ENCODE measurements around the gene CNGA3.

Gene CNGA3

GRCh38 chr2:98403878-98404277 lies 57.6 kb downstream of the CNGA3 start:
- TF ChIP-seq CTCF (conservative IDR thresholded peaks at IDR 0.05; ENCODE audit: low read depth, low read length), result no peak
- H3K79me2 ChIP-seq (ENCODE audit: insufficient read depth, low read depth), result no peaks in the 10 kb centered on the region
- H3K9ac ChIP-seq, result no peak overlapping the region
- no peaks in the 10 kb centered on the region for H4K20me1 ChIP-seq (ENCODE audit: insufficient read depth)
- H3K36me3 ChIP-seq (ENCODE audit: insufficient read depth), result no peaks in the 10 kb centered on the region
- no peaks in the 10 kb centered on the region for H3K4me1 ChIP-seq (ENCODE audit: low read depth, poor library complexity, severe bottlenecking)
- H2AFZ ChIP-seq (ENCODE audit: low read depth), result no peak overlapping the region
- no peaks in the 10 kb centered on the region for H3K27me3 ChIP-seq (ENCODE audit: insufficient read depth, low read depth)
- H3K4me3 ChIP-seq (IDR thresholded peaks at IDR 0.05; ENCODE audit: insufficient read depth, low read depth, low read length), result no peak overlapping the region
- H3K4me2 ChIP-seq, result no peak overlapping the region
- H3K27ac ChIP-seq, result no peak overlapping the region

GRCh38 chr2:98404556-98405250 lies 58.4 kb downstream of the CNGA3 start:
- Histone ChIP-seq H4K20me1 (ENCODE audit: insufficient read depth) (no peaks in the 10 kb centered on the region), H2AFZ (ENCODE audit: low read depth) (no peak overlapping the region), H3K9ac (no peak overlapping the region), H3K79me2 (ENCODE audit: insufficient read depth, low read depth) (no peaks in the 10 kb centered on the region), H3K4me1 (ENCODE audit: low read depth, poor library complexity, severe bottlenecking) (no peaks in the 10 kb centered on the region), H3K4me2 (no peak overlapping the region), H3K36me3 (ENCODE audit: insufficient read depth) (no peaks in the 10 kb centered on the region), H3K4me3 (IDR thresholded peaks at IDR 0.05; ENCODE audit: insufficient read depth, low read depth, low read length) (no peak overlapping the region), H3K27me3 (ENCODE audit: insufficient read depth, low read depth) (no peaks in the 10 kb centered on the region), H3K27ac (no peak overlapping the region)
- no peak for TF ChIP-seq CTCF (conservative IDR thresholded peaks at IDR 0.05; ENCODE audit: low read depth, low read length)

GRCh38 chr2:98405301-98405700 lies 59.0 kb downstream of the CNGA3 start:
- Histone ChIP-seq H3K9ac (no peak overlapping the region), H3K4me1 (ENCODE audit: low read depth, poor library complexity, severe bottlenecking) (no peaks in the 10 kb centered on the region), H3K4me2 (no peak overlapping the region), H3K79me2 (ENCODE audit: insufficient read depth, low read depth) (no peaks in the 10 kb centered on the region), H3K27ac (no peak overlapping the region), H4K20me1 (ENCODE audit: insufficient read depth) (no peaks in the 10 kb centered on the region), H3K4me3 (IDR thresholded peaks at IDR 0.05; ENCODE audit: insufficient read depth, low read depth, low read length) (no peak overlapping the region), H3K27me3 (ENCODE audit: insufficient read depth, low read depth) (no peaks in the 10 kb centered on the region), H2AFZ (ENCODE audit: low read depth) (no peak overlapping the region), H3K36me3 (ENCODE audit: insufficient read depth) (no peaks in the 10 kb centered on the region)
- no peak for TF ChIP-seq CTCF (conservative IDR thresholded peaks at IDR 0.05; ENCODE audit: low read depth, low read length)

- Histone ChIP-seq H3K79me2 (ENCODE audit: insufficient read depth, low read depth) (no peaks in the 10 kb centered on the region), H2AFZ (ENCODE audit: low read depth) (no peak overlapping the region), H3K27me3 (ENCODE audit: insufficient read depth, low read depth) (no peaks in the 10 kb centered on the region), H3K4me1 (ENCODE audit: low read depth, poor library complexity, severe bottlenecking) (peaks cover 7% of the 10 kb centered on the region), H3K9ac (no peak overlapping the region), H4K20me1 (ENCODE audit: insufficient read depth) (no peaks in the 10 kb centered on the region), H3K27ac (no peak overlapping the region), H3K4me3 (IDR thresholded peaks at IDR 0.05; ENCODE audit: insufficient read depth, low read depth, low read length) (no peak overlapping the region), H3K4me2 (no peak overlapping the region), H3K36me3 (ENCODE audit: insufficient read depth) (no peaks in the 10 kb centered on the region)
- no peak for TF ChIP-seq CTCF (conservative IDR thresholded peaks at IDR 0.05; ENCODE audit: low read depth, low read length)
Observed at GRCh38 chr2:98408155-98408554, 61.9 kb downstream of the CNGA3 start.

All from KMS-11 (cell line).